Activated CD8-positive, alpha-beta memory T cell treated with anti-CD3 and anti-CD28 coated beads, Interleukin-2, amount 50 U/mL, for 1 hour (primary cell): ENCODE measurements around the gene CR1.
"Not testable (repeated sequence)": the region's sequence is repeated elsewhere in the genome, so short reads cannot be mapped to it uniquely, and the experiment has no call there.

Experiments used
- DNase-seq: peaks from one replicate; pipeline ENCODE4 v3.0.0-alpha.2; 2020; ENCODE audit errors: extremely low read depth

The CR1 gene

DNA sequence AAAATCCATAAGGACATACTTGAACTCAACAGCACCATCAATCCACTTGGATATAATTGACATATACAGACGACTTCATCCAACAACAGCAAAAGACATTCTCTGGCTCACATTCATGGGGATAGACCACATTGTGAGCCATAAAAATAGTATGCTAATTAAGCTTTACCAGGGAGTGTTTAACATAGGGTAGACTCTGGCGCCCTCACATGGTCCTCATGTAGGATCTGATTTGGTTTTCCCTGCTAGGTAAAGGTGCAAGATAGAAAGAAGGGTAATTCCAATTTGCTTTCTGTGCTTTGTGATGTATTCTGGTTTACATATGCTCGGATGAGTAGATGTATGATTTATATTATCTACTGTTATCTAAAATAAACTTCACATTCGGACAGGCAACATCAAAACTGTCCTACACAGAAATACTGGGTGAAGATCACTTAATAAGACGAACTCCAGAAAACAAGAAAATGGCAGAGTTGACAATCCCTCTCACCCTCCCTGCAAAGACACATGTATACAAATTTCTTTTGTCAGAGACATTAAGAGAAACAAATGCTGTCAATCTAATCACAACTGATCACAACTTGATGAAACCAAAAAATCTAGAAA is 176.7 kb downstream of the CR1 start:
- DNase-seq = no peak

DNA sequence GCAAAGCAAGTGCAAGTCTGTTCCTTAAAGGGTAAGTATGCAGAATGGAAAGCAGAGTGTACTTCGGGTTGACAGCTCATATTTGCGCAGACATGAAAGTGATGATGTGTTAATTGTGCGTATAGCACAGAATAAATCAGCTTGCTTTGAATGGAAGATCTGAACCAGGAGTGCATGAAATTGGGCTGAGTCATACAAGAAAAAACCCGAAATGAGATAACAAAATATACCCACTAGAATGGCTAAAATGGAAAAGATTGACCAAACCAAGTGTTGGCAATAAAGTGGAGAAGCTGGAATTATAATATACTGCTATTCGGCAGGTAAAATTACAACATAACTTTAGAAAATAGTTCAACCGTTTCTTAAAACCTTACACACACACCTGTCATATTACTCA is 177.4 kb downstream of the CR1 start:
- no peak for DNase-seq

DNA sequence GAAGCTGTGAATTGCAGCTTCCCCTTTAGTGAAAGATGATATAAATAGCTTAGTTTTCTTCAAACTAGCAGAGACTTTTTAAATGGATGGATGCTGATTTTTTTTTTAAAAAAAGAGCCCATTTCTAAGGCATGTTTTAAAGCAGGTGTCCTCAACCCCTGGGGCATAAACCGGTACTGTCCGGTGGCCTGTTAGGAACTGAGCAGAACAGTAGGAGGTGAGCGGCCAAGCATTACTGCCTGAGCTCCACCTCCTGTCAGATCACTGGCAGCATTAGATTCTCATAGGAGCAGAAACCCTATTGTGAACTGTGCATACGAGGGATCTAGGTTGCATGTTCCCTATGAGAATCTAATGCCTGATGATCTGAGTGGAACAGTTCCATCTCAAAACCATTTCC is 180.2 kb downstream of the CR1 start:
- no peak for DNase-seq

DNA sequence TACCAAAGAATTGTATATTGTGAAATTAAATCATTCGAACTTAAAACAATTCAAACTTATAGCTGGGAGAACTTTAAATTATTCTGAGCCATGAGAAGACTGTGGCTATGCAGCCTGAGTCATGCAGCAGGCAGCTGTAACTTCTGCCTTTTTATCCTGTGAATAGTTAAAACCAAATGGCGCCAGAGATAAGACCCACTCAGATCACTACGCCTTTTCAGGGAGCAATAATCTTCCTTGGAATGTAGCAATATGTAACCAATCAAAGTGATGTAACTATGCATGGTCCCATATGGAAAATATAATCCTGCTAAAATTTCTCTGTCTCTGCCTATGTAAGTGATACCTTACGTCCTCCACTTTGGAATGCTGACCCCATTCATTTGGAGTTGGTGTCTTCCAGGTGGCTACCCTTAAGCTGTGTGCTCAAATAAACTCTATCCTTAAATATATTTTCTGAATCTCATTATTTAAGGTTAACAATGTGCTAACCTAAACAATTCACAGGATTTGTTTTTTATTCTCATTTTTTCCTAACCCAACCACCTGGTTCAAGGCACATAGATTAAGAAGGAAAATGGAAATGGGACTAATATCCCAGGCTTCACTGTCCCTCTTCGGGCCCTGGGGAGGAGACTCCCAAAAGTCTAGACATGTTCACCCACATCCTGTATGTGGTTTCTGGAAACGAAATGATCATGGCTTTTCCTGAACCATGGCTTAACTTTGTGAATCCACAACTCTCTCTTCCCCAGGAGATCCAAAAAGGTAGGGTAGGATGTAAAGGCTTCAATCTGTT is 184.8 kb downstream of the CR1 start:
- not testable (repeated sequence) for DNase-seq

DNA sequence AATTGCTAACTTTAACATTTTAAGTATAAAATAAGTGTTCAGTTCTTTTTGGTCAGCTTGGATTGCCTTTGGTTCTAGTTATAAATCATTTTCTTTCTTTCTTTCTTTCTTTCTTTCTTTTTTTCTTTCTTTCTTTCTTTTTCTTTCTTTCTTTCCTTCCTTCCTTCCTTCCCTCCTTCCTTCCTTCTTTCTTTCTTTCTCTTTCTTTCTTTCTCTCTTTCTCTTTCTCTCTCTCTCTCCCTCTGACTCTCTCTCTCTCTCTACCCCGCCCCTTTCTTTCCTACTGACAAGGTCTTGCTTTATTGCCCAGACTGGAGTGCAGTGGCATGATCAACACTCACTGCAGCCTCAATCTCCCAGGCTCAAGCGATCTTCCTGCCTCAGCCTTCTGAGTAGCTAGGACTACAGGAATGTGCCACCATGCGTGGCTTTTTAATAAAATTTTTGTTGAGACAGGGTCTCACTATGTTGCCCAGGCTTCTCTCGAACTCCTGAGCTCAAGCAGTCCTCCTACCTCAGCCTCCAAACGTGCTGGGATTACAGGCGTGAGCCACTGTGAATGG is 187.0 kb downstream of the CR1 start:
- not testable (repeated sequence) for DNase-seq

DNA sequence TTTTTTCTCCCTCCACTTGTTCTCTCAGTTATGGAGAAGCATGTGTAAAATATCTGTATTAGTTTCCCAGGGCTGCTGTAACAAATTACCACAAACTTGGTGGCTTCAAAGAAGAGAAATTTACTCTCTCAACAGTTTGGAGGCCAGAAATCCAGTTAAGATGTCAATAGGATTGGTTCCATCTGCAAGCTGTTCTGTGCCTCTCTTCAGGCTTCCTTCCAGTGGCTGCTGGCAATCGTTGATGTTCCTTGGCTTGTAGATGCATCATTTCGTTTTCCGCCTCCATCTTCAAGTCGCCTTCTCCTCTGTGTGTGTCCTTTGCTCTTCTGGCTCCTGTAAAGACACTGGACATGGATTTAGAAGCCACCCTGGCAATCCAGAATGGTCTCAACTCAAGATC is 194.6 kb downstream of the CR1 start:
- DNase-seq = not testable (repeated sequence)

DNA sequence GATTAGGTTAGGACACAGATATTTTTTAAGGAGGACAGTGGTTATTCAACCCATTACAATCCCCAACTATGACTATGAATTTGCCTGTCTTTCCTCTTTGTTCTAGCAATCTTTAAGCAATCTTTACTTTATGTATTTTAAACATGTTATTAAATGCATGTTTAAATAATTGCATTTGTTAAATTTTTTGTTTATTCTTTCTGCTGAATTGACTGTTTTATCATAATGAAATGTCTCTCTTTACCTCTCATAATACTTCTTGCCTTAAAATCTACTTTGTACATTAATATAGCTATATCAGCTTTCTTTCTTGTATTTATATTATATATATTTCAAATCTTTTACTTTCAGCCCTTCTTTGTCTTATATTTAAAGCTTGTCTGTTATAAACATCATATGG is 195.1 kb downstream of the CR1 start:
- no peak for DNase-seq
